Measurements from ENCODE around the gene MAD1L1.
A peak's percentile ranks its signal among the peaks of the same experiment; 100 is the strongest.

Gene MAD1L1

GRCh38 chr7:2258661-2259365 lies 26.1 kb upstream of the MAD1L1 start:
- no peak for DNase-seq (ENCODE audit: low read depth, low spot score)

- no peak for DNase-seq (ENCODE audit: low read depth, low spot score)
Observed at GRCh38 chr7:2257651-2258050, 24.9 kb upstream of the MAD1L1 start.

GRCh38 chr7:2257046-2257551 lies 24.4 kb upstream of the MAD1L1 start:
- DNase-seq (ENCODE audit: low read depth, low spot score): no peak

GRCh38 chr7:2256306-2257045 lies 23.7 kb upstream of the MAD1L1 start:
- no peak for DNase-seq (ENCODE audit: low read depth, low spot score)

GRCh38 chr7:2255145-2256139 lies 22.7 kb upstream of the MAD1L1 start:
- peak; percentile 85 for DNase-seq (ENCODE audit: low read depth, low spot score)

GRCh38 chr7:2254429-2255144 lies 21.8 kb upstream of the MAD1L1 start:
- DNase-seq (ENCODE audit: low read depth, low spot score): no peak

- no peak for DNase-seq (ENCODE audit: low read depth, low spot score)
Observed at GRCh38 chr7:2253525-2254244, 20.9 kb upstream of the MAD1L1 start.

GRCh38 chr7:2253021-2253420 lies 20.3 kb upstream of the MAD1L1 start:
- no peak for DNase-seq (ENCODE audit: low read depth, low spot score)

GRCh38 chr7:2251841-2252771 lies 19.4 kb upstream of the MAD1L1 start:
- DNase-seq (ENCODE audit: low read depth, low spot score): no peak

- no peak for DNase-seq (ENCODE audit: low read depth, low spot score)
Observed at GRCh38 chr7:2251381-2251780, 18.6 kb upstream of the MAD1L1 start.

GRCh38 chr7:2249744-2250323 lies 17.1 kb upstream of the MAD1L1 start:
- no peak for DNase-seq (ENCODE audit: low read depth, low spot score)

GRCh38 chr7:2248984-2249694 lies 16.4 kb upstream of the MAD1L1 start:
- DNase-seq (ENCODE audit: low read depth, low spot score): peak; percentile 90

GRCh38 chr7:2247141-2247995 lies 14.6 kb upstream of the MAD1L1 start:
- DNase-seq (ENCODE audit: low read depth, low spot score): peak; percentile 43

GRCh38 chr7:2245883-2246675 lies 13.3 kb upstream of the MAD1L1 start:
- no peak for DNase-seq (ENCODE audit: low read depth, low spot score)

GRCh38 chr7:2244404-2244995 lies 11.8 kb upstream of the MAD1L1 start:
- no peak for DNase-seq (ENCODE audit: low read depth, low spot score)

- DNase-seq (ENCODE audit: low read depth, low spot score): no peak
Observed at GRCh38 chr7:2243458-2243857, 10.7 kb upstream of the MAD1L1 start.

All from astrocyte of the hippocampus (primary cell).